Limb (tissue), 2 donors: Measurements from ENCODE around the gene SORL1.

ENCODE experiments used
- DNase-seq, 2 donors: peaks; one replicate each; pipeline ENCODE4 v3.0.0-alpha.2; 2016; ENCODE audit errors: extremely low spot score in 2 of 2

The SORL1 gene

DNA sequence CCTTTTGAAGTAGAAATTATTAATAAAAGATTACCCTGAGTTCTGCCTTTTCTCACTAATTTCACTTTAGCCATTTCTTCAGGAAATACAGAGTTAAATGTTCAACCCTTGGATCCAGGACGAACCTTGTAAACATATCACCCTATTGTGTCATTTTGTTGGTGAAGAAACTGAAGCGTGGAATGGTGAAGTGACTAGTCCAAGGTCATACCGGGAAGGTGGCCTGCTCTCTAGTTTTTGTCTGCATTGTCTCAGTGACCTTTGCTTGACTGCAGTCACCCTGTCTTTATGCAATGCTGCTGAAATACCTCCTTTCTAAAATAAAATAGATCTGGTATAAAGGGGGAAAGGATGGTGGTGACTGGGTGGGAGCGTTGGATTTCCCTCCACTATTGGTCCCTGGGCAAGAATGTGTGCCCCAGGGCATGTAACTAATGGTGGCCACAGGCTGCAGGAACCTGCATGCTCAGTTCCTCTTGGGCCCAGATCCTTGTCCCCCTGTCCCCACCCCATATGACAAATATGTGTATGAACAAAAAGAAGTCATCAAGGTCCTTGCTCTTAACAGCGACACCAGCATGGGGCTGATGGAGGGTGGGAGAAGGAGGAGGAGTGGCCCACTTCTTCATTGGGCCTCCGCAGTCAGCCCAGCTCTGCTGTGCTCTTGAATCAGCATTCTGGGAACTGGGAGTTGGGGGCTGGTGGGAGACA, 1.6 kb downstream of the SORL1 start:
- DNase-seq = no peak

DNA sequence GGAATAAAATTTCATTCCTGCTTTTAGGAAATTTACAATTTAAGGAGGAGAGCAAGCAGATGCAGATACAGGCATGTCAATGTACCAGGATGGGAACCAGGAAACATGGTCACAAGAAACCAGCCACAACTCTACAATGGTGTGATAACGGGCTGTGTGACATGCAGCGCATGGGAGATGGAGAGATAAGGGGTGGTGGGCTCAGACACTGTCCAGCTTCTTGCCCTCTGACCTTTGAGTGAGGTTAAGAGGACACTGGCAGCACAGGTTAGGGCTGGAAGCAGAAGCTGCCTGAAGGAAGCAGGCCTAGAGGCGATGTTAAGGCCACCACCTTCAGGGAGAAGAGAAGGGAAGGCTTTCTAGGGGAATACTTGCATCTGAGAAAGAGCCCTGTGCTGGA, 3.0 kb downstream of the SORL1 start:
- no peak for DNase-seq

DNA sequence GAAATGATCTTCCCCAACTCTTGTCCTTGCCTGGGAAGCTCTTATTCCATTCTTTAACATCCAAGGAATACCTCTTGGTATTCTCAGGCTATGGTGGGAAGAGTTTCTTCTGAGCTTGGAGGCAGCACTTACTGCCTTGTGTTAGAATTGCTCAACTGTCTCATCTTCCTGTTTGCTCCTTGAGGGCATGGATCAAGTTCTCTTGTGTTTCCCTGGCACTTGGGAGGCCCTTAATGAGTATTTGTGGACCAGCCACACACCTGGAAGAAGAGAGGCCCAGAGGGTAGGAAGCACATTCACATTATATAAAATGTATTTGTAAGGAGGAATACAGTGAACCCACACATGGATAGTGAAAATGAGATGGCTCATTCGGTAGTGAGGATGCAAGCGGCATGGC, 4.0 kb downstream of the SORL1 start:
- DNase-seq = no peak

DNA sequence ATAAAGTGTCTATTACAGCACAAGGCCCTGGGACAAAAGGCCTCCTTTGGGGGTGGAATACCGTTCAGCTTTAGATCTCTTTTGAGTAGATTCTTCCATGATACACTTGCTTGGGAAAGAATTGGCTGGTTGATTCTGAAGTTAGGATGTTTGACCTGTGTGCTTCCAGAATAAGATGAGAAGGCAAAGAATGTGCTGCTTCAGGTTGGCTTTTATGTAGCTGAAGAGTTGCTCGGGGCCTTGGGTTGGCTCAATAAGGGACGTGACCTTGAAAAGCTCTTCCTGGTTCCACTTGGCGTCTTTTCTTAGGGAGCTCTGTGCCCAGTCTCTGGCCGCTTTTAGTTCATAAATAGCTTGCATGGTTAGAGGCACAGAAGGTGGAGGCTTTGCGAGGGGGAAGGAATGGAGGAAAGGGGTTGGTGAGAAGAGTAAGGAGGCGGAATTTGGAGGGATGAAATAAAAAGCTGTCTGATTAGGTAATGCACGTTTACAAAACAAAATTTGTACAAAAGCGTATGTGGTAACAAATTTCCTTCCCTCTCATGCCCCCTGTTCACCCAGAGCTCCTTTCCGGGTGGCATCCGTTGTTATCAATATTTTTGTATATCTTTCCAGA, 4.8 kb downstream of the SORL1 start:
- no peak for DNase-seq

DNA sequence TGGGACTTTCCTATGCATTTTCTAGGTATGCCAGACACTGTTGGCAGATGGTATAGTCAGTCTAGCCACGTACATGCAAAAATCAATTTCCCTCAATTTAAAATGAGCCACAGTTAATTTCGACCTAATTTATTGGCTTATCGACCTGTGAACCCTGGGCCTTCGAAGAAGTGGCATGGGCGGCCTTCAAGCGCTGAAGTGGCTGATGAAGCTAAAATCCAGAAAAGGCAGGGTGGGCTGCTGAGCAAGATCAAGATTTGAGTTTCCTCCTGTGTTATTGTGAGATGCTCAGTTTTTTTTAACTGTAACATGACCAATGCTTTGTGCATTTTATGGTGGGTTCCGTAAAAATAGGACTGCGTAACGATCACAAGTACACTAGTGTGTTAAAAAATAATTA, 6.4 kb downstream of the SORL1 start:
- DNase-seq = no peak

DNA sequence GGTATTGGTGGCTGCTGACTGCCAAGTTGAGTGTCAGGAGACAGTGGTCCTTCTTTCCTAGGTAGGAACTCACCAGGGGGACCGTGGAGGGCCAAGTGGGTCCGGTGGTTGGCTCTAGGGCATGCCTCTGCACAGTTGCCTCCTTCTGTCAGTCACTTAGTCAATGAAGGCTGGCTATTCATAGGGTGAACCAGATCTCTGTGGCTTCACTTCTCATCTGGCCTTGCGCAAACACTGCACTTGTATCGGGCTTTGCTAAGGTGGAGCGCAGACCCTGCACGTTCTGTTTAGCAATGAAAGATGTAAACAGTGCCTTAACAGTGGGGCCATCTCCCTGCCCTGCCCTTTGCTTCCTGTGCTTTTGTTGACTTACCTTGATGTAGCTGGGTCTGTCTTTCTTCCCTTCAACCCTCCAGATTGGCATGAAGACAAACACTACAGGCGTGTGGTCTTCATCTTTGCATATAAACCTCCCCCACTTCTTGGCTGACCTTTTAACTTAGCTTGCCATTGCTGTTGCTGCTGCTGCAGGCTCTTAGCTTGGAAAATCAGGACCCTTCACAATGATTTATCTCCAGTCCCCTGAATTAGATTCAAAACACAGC, 7.4 kb downstream of the SORL1 start:
- DNase-seq = no peak

DNA sequence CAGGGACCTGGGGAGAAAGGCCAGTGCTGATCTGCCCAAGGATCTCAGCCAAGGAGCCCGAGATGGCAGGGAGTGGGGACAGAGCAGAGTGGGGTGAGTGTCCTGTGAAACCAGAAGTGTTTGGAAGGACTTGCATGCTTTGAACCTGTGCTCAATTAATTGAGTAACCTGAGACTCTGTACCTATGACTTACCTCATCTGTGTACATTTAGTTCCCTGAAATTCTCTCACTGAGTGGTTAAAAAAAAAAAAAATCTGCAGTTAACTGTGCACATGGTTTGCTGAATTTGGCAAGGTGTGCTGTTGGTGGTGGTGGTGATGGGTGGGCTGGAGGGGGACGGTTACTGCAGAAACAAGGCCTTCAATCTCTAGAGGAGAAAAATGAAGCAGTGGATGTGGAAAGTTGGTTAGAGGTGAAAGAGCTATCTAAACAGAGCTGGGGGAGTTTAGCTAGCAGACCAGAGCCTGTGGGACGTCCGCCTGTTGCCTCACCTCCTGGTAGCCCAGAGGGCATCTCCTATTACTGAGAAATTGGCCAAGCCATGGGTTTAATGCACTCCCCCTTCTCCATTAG, 8.9 kb downstream of the SORL1 start:
- DNase-seq = no peak

DNA sequence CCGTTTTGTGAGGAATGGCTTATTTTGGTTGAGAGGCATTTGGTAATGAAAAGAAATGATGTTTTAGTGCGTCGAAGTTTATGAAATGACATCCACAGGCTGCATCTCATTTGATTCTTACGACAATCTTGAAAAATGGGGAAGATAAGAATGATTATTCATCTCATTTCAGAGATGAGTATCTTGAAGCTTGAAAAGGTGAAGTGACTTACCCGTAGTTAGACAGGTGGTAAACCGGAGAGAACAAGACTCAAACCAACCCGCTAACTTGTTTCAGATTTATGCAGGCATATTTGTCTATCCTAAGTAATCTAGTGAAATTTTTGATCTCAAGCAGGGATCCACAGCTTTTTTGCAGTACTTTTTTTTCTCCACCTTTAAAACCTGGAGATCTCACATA, 9.7 kb downstream of the SORL1 start:
- no peak for DNase-seq

DNA sequence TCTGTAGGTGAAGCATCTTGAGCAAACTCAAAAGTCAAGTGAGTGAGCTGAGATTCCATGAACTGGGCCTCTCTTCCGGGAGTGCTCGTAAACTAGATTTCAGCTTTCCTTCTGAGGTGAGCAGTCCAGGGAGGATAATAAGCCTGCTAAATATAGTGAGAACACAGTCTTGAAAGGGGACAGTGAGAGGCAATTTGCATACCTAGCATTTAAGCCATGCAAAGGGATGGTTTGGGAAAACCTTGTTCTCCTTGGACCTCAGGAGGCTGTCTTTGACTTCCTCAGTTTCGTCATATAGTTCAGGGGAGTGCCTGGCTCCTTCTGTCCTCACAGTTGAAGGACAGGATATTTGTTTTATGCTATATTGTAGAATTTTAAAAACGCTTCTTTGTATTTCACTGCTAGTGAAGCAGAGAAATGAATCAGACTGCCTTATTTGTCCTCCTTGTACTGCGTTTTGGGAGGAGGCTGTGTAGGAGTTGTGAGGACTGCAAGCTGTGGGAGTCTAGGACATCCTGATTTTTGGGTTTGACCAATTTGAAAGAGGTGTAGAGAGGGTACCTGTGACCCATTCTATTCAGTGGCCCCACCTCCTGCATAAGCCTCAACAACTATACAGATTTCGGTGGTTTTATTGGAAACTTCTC, 11.7 kb downstream of the SORL1 start:
- no peak for DNase-seq

DNA sequence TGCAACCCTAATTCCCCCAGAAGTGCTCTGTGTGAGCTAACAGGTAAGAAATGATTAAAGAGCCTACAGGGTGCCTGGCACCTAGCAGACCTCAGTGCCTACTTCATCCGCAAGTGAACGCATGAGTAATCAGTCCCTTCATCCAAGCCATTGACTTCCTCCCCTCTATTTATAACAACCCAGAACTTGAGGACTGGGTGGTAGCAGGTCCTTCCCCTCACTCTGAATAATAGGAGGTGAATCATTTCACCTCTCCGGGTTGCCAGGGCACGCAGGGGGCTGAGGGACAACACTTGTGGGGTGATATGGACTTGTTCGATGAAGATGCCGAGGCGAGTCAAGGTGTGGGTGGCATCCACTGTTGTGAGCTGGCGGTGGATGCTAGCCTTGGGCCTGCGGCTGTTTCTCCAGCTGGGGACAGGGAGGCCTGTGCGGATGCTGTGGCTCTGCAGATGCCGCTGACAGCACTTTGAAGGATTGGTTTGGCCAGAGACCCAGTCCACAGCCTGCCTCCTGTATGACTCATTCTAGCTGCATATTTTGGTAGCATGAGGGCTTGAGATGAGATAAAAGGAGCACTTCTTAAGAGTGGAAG, 12.3 kb downstream of the SORL1 start:
- peak in 1 of 2 donors; percentile 38 for DNase-seq

DNA sequence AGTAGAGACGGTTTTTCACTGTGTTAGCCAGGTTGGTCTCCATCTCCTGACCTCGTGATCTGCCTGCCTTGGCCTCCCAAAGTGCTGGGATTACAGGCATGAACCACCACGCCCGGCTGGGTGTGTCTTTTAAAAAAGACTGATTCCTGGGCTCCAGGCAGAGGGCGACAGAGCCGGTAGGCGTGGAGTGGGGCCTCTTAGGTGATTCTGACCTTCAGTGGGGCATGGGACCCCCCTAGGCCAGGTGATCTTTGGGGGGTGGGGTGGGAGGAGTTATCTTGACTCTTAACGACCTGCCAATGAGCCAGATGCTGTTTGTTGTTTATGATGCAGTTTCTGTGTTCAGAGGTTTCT, 13.6 kb downstream of the SORL1 start:
- no peak for DNase-seq

DNA sequence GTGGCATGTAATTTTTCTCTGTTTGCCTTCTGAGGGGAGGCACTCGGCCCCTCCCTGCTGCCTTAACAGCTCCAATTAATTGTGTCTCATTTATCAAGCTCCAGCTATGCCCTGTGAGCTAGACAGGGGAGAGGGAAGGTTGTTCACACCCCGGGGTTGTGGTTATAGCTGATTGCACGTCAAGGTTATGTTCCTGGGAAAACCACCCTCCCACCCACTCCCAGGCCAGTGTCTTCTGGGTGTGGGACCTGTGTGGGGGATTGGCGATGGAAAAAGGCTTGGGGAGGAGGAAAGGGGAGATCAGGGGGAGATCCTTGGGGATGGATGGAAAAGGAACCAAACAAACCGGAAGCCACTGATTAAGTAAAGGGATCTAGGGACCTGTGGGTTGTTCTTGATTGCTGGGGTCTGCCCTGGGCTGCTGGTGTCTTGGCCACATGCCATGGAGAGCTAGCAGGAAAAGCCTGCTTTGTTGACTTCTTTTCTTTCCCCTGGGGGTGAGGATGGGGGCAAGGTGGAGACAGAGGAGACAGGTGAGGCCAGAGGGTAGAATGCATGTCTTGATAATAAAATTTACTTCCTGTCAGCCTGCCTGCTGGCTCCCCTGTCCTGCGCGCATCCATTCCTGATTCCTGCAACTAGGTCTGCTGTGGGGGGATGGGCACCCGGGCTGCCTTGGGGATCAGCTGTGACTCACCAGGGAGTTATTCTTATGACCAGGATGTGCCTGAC, 14.1 kb downstream of the SORL1 start:
- peak in 1 of 2 donors; percentile 68 for DNase-seq

DNA sequence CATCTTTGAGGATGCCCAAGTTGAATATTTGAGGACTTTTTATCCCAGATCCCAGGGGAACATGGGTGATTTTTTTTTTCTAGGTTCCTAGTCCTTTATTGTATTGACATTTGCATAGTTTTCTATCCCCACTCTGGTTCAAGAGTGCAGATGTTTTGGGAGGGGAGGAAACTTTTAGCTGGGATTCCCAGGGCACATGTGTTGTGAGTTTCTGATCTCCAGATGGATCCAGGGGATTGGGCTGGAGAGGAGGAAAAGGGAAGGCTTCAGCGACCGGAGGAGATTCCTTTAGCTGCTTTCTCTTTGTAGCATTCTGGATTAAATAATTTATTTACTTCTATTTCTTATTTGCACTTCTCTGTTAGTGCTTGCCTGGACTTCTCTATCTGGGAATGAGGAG, 15.4 kb downstream of the SORL1 start:
- no peak for DNase-seq

DNA sequence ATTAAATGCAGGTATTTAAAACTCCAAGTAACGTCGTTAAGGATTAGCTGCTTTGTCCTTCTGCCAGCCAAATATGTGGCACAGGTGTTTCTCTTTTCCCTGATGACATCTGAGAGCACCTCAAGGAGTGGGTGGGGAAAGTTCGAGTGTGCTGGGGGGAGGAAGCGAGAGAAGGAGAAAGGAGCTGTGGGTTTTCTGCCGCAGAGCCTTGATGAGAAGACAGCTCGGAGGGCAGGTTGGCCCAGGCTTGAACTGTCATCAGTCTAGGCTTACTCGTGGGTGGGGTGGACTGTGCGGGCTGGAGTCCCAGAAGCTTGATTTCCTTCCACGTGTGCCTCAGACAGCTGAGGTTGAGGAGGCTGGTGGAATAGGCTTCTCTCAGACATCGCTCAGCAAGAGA, 15.9 kb downstream of the SORL1 start:
- no peak for DNase-seq

DNA sequence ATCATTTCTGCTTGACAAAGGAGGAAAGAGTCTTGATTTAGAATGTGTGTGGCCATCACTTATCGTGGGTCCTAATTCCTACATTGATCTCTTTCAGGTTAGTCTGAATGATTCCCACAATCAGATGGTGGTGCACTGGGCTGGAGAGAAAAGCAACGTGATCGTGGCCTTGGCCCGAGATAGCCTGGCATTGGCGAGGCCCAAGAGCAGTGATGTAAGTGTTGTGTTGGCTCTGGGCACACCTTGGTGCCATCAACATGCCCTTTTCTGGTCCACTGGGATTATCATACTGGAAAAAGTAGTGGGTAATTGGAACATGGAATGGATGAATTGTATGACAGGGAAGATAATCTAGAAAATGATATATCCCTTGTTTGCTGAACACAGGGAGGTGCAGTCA, 17.8 kb downstream of the SORL1 start:
- no peak for DNase-seq

DNA sequence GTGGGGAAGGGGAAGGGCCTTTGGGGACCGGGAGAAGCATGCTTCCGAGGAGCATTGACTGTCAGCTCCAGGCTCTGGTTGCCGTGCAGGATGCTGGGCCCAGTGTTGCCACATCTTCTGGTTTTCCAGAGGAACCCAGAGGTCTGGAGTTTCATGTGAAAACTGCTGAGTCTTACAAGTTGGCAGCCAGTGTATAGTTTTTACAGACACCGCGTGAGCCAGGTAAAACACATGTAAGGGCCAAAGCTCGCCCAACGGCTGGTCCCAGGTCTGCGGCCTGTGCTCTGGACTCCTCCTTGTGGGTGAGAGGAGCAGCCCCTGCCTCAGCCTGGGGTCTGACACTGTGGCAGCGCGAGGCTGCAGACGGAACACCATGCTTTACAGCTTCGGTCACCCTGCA, 19.1 kb downstream of the SORL1 start:
- no peak for DNase-seq

DNA sequence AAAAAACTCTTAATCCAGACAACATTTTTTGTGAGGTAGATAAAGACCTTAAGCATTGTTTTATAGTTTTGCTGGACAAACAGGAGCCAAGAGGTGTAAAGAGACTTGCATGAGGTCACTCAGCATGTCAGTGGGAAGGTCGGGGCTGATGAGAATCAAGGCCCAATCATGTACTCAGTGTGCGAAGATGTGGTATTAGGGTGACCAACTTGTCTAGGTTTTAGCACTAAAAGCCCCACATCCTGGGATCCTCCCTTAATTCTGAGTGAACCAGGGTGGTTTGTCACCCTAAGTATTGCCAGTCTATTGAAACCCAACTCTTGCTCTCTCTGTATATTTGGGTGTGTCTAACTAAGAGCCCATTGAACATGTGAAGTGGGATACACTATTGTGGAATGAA, 20.2 kb downstream of the SORL1 start:
- DNase-seq = no peak

DNA sequence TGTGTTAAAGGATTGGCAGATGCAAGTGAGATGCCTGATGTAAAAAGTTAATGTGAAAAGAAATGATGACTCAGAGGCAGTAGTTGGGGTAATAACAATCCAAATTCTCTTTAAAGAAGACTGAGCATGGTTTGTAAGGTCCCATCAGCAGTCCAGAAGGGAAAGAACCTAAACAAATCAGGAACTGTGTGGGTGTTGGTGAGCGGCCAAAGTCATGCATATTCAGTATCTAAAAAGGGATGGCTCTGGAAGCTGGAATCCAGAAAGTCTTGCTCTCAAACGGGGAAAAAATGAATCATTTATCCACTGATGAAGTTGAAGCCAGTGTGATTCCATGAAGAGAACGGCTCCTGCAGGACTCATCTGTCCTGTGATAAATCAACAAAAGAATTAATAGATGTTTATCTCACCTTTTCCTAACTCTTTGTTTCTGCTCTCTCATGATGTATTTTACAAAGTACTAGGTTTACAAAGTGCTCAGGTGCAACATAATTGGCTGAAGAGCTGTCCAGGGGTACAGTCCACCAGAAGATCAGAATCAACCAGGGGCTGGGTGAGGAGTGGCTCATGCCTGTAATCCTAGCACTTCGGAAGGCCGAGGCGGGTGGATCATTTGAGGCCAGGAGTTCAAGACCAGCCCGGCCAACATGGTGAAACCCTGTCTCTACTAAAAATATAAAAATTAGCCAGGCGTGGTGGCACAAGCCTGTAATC, 21.1 kb downstream of the SORL1 start:
- no peak for DNase-seq

DNA sequence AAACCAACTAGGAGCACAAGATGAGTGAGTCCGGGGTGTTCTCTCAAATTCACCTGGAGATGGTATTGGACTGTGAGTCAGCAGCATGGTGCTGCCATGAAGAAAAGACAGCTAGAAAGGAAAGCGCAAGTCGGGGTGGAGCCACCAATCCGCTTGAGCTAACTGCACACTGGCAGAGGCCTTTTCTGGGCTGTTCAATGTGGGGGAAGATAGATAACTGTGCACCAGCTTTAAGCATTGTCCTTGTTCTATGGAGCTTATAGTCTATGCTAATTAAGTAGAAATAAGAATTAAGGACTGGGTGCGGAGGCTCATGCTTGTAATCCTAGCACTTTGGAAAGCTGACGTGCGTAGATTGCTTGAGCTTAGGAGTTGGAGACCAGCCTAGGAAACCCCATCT, 22.6 kb downstream of the SORL1 start:
- no peak for DNase-seq

DNA sequence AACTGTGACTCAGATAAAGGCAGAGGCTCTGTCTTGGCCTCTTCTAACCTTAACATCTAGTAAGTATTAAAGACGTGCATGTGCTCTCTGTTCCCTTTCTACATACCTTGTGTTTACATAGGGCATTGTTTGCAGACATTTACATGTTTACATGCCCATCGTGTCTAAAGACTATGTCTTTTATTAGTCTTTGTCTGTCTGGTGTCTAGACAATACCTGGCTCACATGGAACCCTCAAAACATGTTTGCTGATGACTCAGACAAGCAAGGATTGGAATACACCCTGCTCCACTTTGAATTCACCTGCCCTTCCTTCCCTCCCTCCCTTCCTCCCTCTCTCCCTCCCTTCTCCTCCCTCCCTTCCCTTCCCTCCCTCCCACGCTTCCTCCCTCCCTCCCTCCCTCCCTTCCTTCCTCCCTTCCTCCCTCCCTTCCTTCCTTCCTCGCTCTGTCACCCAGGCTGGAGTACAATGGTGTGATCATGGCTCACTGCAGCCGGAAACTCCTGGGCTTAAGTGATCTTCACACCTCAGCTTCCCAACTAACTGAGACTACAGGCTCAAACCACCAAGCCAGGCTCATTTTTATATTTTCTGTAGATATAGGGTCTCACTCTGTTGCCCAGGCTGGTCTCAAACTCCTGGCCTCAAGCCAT, 24.4 kb downstream of the SORL1 start:
- DNase-seq = no peak
